ENCODE results near the gene OBP2B. TPM values are rescaled to one million over a fixed set of nuclear protein-coding genes. Genes with fewer than 3 reads are reported as not detected.

The OBP2B gene
- total and polyA plus RNA-seq, 9 of the 15 experiments (the other 6 are each of a cell fraction or from before 2014, with no cell fraction given) = not detected

- TF ChIP-seq ATF7 (IDR thresholded peaks at IDR 0.05) (no peak), BDP1 (IDR thresholded peaks at IDR 0.05; ENCODE audit: insufficient read depth, insufficient read length) (no peak), NFIX (CRISPR knock-in tag; IDR thresholded peaks at IDR 0.05; ENCODE audit: low read depth) (no peak), FOSL1 (tag; conservative IDR thresholded peaks at IDR 0.05) (no peak), HMGXB4 (CRISPR knock-in tag; IDR thresholded peaks at IDR 0.05) (no peak), TCFL5 (CRISPR knock-in tag; conservative IDR thresholded peaks at IDR 0.05) (no peak), CHCHD3 (CRISPR knock-in tag; IDR thresholded peaks at IDR 0.05) (no peak), CAMTA2 (CRISPR knock-in tag; conservative IDR thresholded peaks at IDR 0.05) (no peak), DACH1 (IDR thresholded peaks at IDR 0.05; ENCODE audit: partially characterized antibody) (peak; percentile 60), BHLHE40 (IDR thresholded peaks at IDR 0.05; ENCODE audit: low read length) (no peak), ZNF121 (CRISPR knock-in tag; conservative IDR thresholded peaks at IDR 0.05) (no peak), ZNF174 (CRISPR knock-in tag; IDR thresholded peaks at IDR 0.05) (no peak), CTCF (IDR thresholded peaks at IDR 0.05 in 2 of 3, conservative IDR thresholded peaks at IDR 0.05 in 1 of 3; ENCODE audit: insufficient read depth in 2 of 3, low read depth in 1 of 3, low read length in 3 of 3) (peak; percentile 81 to 86 (median 81)), LCOR (CRISPR knock-in tag; IDR thresholded peaks at IDR 0.05) (0 out of 2 replicates have a peak, but pooled peaks have one; percentile 32), PURB (CRISPR knock-in tag; IDR thresholded peaks at IDR 0.05; ENCODE audit: low read depth) (no peak), BRD9 (IDR thresholded peaks at IDR 0.05; ENCODE audit: low read depth, partially characterized antibody) (no peak), PTRF (tag; IDR thresholded peaks at IDR 0.05) (no peak), KLF16 (IDR thresholded peaks at IDR 0.05) (no peak), ZNF655 (CRISPR knock-in tag; IDR thresholded peaks at IDR 0.05) (no peak), HSF4 (CRISPR knock-in tag; IDR thresholded peaks at IDR 0.05; ENCODE audit: borderline replicate concordance) (no peak), EP400 (IDR thresholded peaks at IDR 0.05) (peak; percentile 46; the same call in 1 of the 2 replicates), CBFA2T3 (IDR thresholded peaks at IDR 0.05) (peak; percentile 58), CHD2 (IDR thresholded peaks at IDR 0.05; ENCODE audit: low read depth, low read length) (no peak), ZNF146 (CRISPR knock-in tag; IDR thresholded peaks at IDR 0.05; ENCODE audit: unreplicated experiment) (no peak), THRA (IDR thresholded peaks at IDR 0.05) (no peak)
These were observed 48.1 kb downstream of the OBP2B start (continued) for GRCh38 chr9:133160742-133161546.

Data from K562 (cell line).